Amygdala (tissue), 56 donors: ENCODE measurements around the gene CAPN1.

Experiments used
- DNase-seq, 56 donors: peaks; one replicate each; lab custom pipeline; 2025; lab: John Stamatoyannopoulos, UW

The CAPN1 gene

GRCh38 chr11:65187971-65188461 lies 6.3 kb downstream of the CAPN1 start:
- DNase-seq = no peak

- no peak for DNase-seq
Observed at GRCh38 chr11:65188486-65188885, 6.8 kb downstream of the CAPN1 start.

GRCh38 chr11:65189191-65189590 lies 7.5 kb downstream of the CAPN1 start:
- DNase-seq = no peak

GRCh38 chr11:65194564-65194963 lies 12.8 kb downstream of the CAPN1 start:
- DNase-seq = no peak

GRCh38 chr11:65204143-65204542 lies 22.4 kb downstream of the CAPN1 start:
- no peak for DNase-seq

GRCh38 chr11:65204646-65205601 lies 23.2 kb downstream of the CAPN1 start:
- DNase-seq = peak in 34 of 56 donors; percentile 14 to 83 (median 58)

GRCh38 chr11:65205602-65205967 lies 23.9 kb downstream of the CAPN1 start:
- DNase-seq = no peak

- DNase-seq = no peak
Observed at GRCh38 chr11:65206441-65206841, 24.7 kb downstream of the CAPN1 start.

GRCh38 chr11:65206901-65207300 lies 25.2 kb downstream of the CAPN1 start:
- DNase-seq = no peak

- no peak for DNase-seq
Observed at GRCh38 chr11:65207918-65208784, 26.4 kb downstream of the CAPN1 start.

- DNase-seq = no peak
Observed at GRCh38 chr11:65208785-65209710, 27.3 kb downstream of the CAPN1 start.

- DNase-seq = no peak
Observed at GRCh38 chr11:65209711-65210360, 28.1 kb downstream of the CAPN1 start.

- no peak for DNase-seq
Observed at GRCh38 chr11:65210361-65210731, 28.6 kb downstream of the CAPN1 start.

GRCh38 chr11:65210748-65211147 lies 29.0 kb downstream of the CAPN1 start:
- DNase-seq = no peak

GRCh38 chr11:65211293-65212105 lies 29.8 kb downstream of the CAPN1 start:
- DNase-seq = no peak

GRCh38 chr11:65212226-65212801 lies 30.6 kb downstream of the CAPN1 start:
- DNase-seq = no peak

GRCh38 chr11:65213322-65214211 lies 31.8 kb downstream of the CAPN1 start:
- DNase-seq = no peak
